B cell (primary cell): ENCODE data around the gene BLVRB.

Experiments used
- EZH2 ChIP-seq: IDR thresholded peaks from 2 replicates; pipeline ENCODE4 v1.6.1; 2012; ENCODE audit warnings: borderline replicate concordance, low read depth, mild to moderate bottlenecking, moderate library complexity, low read length; ENCODE audit not compliant: insufficient read depth, poor library complexity, severe bottlenecking
- TF ChIP-seq, protein P1 (sequence below): fragments of 200-600 bp; IDR thresholded peaks from one replicate; pipeline ENCODE4 v1.8.0; 2022; ENCODE audit warnings: antibody characterized with exemption, mild to moderate bottlenecking

DNA sequence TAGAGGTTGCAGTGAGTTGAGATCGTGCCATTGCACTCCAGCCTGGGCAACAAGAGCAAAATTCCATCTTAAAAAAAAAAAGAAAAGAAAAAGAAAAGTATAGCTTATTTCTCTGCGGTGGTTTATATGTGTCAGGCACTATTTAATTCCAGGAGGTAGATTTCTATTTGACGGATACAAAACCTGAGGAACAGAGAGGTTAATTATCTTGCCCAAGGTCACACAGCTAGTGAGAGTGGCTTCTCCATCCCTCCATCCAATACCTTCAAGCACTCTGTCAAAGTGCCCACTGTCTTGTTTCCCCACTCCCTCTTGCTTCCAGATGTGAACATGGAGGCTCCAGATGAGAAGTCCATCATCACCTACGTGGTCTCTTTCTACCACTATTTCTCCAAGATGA, 36.1 kb upstream of the BLVRB start:
- TF ChIP-seq, protein P1, sequence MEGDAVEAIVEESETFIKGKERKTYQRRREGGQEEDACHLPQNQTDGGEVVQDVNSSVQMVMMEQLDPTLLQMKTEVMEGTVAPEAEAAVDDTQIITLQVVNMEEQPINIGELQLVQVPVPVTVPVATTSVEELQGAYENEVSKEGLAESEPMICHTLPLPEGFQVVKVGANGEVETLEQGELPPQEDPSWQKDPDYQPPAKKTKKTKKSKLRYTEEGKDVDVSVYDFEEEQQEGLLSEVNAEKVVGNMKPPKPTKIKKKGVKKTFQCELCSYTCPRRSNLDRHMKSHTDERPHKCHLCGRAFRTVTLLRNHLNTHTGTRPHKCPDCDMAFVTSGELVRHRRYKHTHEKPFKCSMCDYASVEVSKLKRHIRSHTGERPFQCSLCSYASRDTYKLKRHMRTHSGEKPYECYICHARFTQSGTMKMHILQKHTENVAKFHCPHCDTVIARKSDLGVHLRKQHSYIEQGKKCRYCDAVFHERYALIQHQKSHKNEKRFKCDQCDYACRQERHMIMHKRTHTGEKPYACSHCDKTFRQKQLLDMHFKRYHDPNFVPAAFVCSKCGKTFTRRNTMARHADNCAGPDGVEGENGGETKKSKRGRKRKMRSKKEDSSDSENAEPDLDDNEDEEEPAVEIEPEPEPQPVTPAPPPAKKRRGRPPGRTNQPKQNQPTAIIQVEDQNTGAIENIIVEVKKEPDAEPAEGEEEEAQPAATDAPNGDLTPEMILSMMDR: no peak
- no peak for TF ChIP-seq EZH2
